ENCODE results near the gene HESX1. TPM values are rescaled to one million over a fixed set of nuclear protein-coding genes. Genes with fewer than 3 reads are reported as not detected.

Gene HESX1
- total RNA-seq, 5 donors from 2014 or later (not counting 1 experiment from before 2014, with no cell fraction given): 0.49 TPM; not detected in 4

DNA sequence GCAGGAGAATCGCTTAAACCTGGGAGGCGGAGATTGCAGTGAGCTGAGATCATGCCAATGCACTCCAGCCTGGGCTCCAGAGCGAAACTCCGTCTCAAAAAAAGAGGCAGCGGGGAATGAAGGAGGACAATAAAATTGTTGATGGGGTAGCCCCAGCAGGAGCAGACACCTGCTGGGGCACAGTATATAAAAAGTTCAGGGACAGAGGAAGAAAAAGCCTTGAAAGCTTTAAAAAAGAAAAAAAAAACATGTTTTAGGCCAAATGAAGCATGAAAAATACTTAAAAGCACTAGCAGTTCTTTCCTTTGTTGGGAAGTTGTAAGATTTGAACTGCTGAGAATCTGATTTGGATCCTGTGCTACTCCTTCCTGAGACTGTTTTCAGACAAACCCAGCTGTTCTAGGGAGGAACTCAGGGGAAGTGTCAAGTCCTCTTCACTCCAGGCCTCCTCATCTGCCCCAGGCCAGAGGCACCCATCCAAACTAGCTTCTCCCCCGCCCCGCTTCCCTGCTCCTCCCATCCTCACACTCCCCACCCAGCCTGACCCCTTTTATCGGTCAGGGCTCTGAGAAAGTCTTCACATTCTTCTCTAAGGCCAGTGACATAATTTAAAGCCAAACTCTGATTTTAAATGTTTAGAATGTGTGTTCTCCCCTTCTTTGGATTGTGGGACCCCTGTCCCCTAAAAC, 39.6 kb downstream of the HESX1 start:
- Histone ChIP-seq H3K36me3 (ENCODE audit: control insufficient read depth in 2 of 2, extremely low read depth in 1 of 2, insufficient read depth in 1 of 2, low read length in 1 of 2) (no peaks in the 10 kb centered on the region), H3K9me3 (no peaks in the 10 kb centered on the region), H3K4me1 (ENCODE audit: control insufficient read depth in 1 of 2, extremely low read depth in 1 of 2, insufficient read depth in 2 of 2, low read length in 2 of 2) (peaks cover 4 to 19% of the 10 kb centered on the region in 2 experiments), H3K27me3 (replicated peaks in 1 of 2; ENCODE audit: control insufficient read depth in 2 of 2, extremely low read depth in 1 of 2, insufficient read depth in 2 of 2, low read length in 1 of 2) (peaks cover 20 to 37% of the 10 kb centered on the region in 2 experiments), H3K4me3 (ENCODE audit: control insufficient read depth in 1 of 2, extremely low read depth in 1 of 2, low read length in 1 of 2) (no peak overlapping the region), H3K27ac (ENCODE audit: low read length) (no peak overlapping the region)
- WGBS (ENCODE audit: insufficient coverage): 92% methylated on average over 5 of the region's 8 CpGs
- Mint-ChIP-seq H3K4me3 (no peak overlapping the region), H3K4me1 (peaks cover 19 to 30% (median 19%) of the 10 kb centered on the region in 3 donors), H3K27ac (no peak overlapping the region), H3K27me3 (peaks cover 41 to 47% of the 10 kb centered on the region in 2 donors), H3K9me3 (no peaks in the 10 kb centered on the region), H3K36me3 (no peaks in the 10 kb centered on the region)
- ChIA-PET POLR2A (no interaction called here), CTCF (interaction anchor here in 1 of 2 donors (0.6 kb wide), 1 partner anchor 752 kb away, joined by 3 read pairs; no protein-coding TSS in a partner anchor)
- DNase-seq (no peak), ATAC-seq (replicated peaks in 1 of 4) (no peak)

DNA sequence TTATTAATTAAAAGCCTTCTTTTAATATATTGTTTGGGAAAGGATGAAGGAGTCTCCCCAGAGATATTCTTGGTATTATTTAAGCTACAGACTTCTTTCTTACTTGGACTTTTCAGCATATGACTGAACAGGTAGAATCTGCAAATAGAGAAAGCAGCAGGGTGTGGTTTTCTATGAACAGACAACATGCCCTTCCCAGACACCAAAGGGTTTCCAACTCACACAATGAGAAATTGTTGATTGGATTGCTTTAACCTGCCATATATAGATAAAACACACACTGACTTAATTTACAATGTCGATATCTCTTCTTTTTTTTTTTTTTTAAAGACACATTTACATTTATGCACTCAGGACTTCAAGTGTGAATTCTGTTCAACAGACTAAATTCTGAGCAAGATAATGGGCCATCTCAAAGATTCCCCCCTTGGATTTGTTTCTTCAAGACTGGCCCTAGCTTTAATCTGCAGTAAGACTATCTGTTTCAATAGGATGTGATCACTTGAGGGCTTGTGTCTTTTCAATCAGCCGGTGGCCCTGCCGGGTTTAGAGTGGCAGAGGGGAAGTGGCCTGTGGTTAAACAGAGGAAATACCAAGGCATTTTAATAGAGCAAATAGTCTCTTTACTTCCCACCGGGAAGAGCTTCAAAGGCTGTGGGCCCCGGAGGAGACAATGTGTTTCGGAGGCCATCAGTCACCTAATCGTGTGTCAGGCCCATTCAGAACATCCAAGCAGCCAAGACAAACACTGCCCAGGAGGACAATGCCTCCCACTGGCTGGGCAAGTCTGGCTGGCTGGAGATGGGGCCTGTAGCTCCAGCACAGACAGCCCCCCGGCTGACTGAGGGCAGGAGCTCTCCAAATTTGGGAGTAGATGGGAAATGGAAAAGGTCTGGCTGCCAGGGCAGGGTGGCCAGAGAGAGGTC, 40.7 kb downstream of the HESX1 start:
- POLR2A ChIA-PET: interaction anchor here in 1 of 2 donors (0.7 kb wide), 1 partner anchor 49 kb away, joined by 6 read pairs; no protein-coding TSS in a partner anchor
- ATAC-seq (replicated peaks in 1 of 4): peak in 3 of 4 experiments; percentile 32 to 48 (median 38)
- H3K27ac ChIP-seq (ENCODE audit: low read length): no peak overlapping the region

DNA sequence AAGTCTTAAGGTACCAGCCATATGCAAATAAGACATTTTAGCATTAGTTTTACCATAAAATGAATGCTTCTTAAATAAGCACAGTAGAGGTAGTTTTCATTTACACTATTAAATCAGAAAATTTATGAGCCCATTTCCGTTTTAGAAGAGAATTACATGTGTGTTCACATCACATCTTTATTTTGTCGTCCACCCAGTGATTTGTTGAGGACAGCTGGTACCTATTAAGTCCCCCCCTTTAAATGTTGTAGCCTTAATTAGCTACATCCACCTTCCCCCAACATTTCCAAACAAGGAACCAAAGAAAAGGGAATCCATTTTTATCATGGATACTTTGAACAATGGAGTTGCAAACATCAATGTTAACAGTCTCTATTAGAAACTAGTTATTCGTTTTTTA, 41.5 kb downstream of the HESX1 start:
- CTCF ChIA-PET: interaction anchor here in 1 of 2 donors (1.0 kb wide), 1 partner anchor 51 kb away, joined by 3 read pairs; no protein-coding TSS in a partner anchor
- Mint-ChIP-seq H3K27ac (peak overlapping the region in 1 of 2 donors; percentile 47), H3K27me3 (peaks cover 40 to 52% of the 10 kb centered on the region in 2 donors), H3K36me3 (no peaks in the 10 kb centered on the region), H3K4me3 (no peak overlapping the region), H3K9me3 (no peaks in the 10 kb centered on the region), H3K4me1 (peaks cover 11 to 21% (median 12%) of the 10 kb centered on the region in 3 donors)
- peaks cover 0 to 7% of the 10 kb centered on the region in 2 experiments for H3K4me1 ChIP-seq (ENCODE audit: control insufficient read depth in 1 of 2, extremely low read depth in 1 of 2, insufficient read depth in 2 of 2, low read length in 2 of 2)
- no peak overlapping the region for H3K27ac ChIP-seq (ENCODE audit: low read length)
- ATAC-seq (replicated peaks in 1 of 4) (no peak), DNase-seq (no peak)
- no peak overlapping the region for H3K4me3 ChIP-seq (ENCODE audit: control insufficient read depth in 1 of 2, extremely low read depth in 1 of 2, low read length in 1 of 2)
- H3K27me3 ChIP-seq (replicated peaks in 1 of 2; ENCODE audit: control insufficient read depth in 2 of 2, extremely low read depth in 1 of 2, insufficient read depth in 2 of 2, low read length in 1 of 2): peaks cover 20 to 23% of the 10 kb centered on the region in 2 experiments
- WGBS (ENCODE audit: insufficient coverage): 80% methylated on average over 1 of the region's 3 CpGs
- H3K9me3 ChIP-seq: no peaks in the 10 kb centered on the region
- POLR2A ChIA-PET: no interaction called here
- no peaks in the 10 kb centered on the region for H3K36me3 ChIP-seq (ENCODE audit: control insufficient read depth in 2 of 2, extremely low read depth in 1 of 2, insufficient read depth in 1 of 2, low read length in 1 of 2)

More for the DNA sequence above, 40.7 kb downstream of the HESX1 start:
- peaks cover 20 to 28% of the 10 kb centered on the region in 2 experiments for H3K27me3 ChIP-seq (replicated peaks in 1 of 2; ENCODE audit: control insufficient read depth in 2 of 2, extremely low read depth in 1 of 2, insufficient read depth in 2 of 2, low read length in 1 of 2)
- CTCF ChIA-PET: interaction anchor here in 1 of 2 donors (1.0 kb wide), 1 partner anchor 51 kb away, joined by 3 read pairs; no protein-coding TSS in a partner anchor
- H3K36me3 Mint-ChIP-seq: no peaks in the 10 kb centered on the region
- H3K4me3 ChIP-seq (ENCODE audit: control insufficient read depth in 1 of 2, extremely low read depth in 1 of 2, low read length in 1 of 2): no peak overlapping the region
- no peak overlapping the region for H3K27ac Mint-ChIP-seq
- peaks cover 46 to 50% of the 10 kb centered on the region in 2 donors for H3K27me3 Mint-ChIP-seq
- no peaks in the 10 kb centered on the region for H3K36me3 ChIP-seq (ENCODE audit: control insufficient read depth in 2 of 2, extremely low read depth in 1 of 2, insufficient read depth in 1 of 2, low read length in 1 of 2)
- peaks cover 14 to 26% (median 15%) of the 10 kb centered on the region in 3 donors for H3K4me1 Mint-ChIP-seq
- peak overlapping the region in 1 of 3 donors; percentile 19 for H3K4me3 Mint-ChIP-seq
- 80% methylated on average over 1 of the region's 8 CpGs for WGBS (ENCODE audit: insufficient coverage)
- no peaks in the 10 kb centered on the region for H3K9me3 Mint-ChIP-seq
- no peaks in the 10 kb centered on the region for H3K9me3 ChIP-seq
- peak in 2 of 35 experiments; percentile 6 to 14 for DNase-seq
- H3K4me1 ChIP-seq (ENCODE audit: control insufficient read depth in 1 of 2, extremely low read depth in 1 of 2, insufficient read depth in 2 of 2, low read length in 2 of 2): peaks cover 0 to 10% of the 10 kb centered on the region in 2 experiments

DNA sequence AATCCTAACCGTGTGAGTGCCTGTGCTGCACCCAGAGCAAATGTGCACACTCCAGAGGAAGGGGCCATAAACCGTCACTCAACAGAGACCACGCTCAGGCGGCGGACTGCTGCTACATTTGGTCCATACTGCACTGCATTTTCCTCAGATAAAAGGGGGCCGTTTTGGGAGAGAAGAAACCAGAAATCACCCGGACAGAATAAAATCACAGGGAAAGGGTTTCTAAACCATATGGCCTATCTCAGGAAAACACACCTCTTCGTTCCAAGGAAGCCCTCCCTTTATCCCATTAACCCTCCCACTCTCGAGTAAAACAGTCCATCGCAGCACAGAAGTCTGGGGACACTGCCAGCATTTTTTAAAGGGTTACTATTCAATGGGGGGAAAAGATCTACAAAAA, 42.2 kb downstream of the HESX1 start:
- Histone ChIP-seq H3K4me1 (ENCODE audit: control insufficient read depth in 1 of 2, extremely low read depth in 1 of 2, insufficient read depth in 2 of 2, low read length in 2 of 2) (peaks cover 0 to 7% of the 10 kb centered on the region in 2 experiments), H3K36me3 (ENCODE audit: control insufficient read depth in 2 of 2, extremely low read depth in 1 of 2, insufficient read depth in 1 of 2, low read length in 1 of 2) (no peaks in the 10 kb centered on the region), H3K4me3 (ENCODE audit: control insufficient read depth in 1 of 2, extremely low read depth in 1 of 2, low read length in 1 of 2) (no peak overlapping the region), H3K27me3 (replicated peaks in 1 of 2; ENCODE audit: control insufficient read depth in 2 of 2, extremely low read depth in 1 of 2, insufficient read depth in 2 of 2, low read length in 1 of 2) (peaks cover 16 to 17% of the 10 kb centered on the region in 2 experiments), H3K9me3 (no peaks in the 10 kb centered on the region), H3K27ac (ENCODE audit: low read length) (no peak overlapping the region)
- Mint-ChIP-seq H3K36me3 (no peaks in the 10 kb centered on the region), H3K4me3 (no peak overlapping the region), H3K27ac (no peak overlapping the region), H3K4me1 (peaks cover 11 to 16% (median 12%) of the 10 kb centered on the region in 3 donors), H3K27me3 (peaks cover 32 to 49% of the 10 kb centered on the region in 2 donors), H3K9me3 (no peaks in the 10 kb centered on the region)
- no peak for ATAC-seq (replicated peaks in 1 of 4)
- DNase-seq: no peak
- ChIA-PET POLR2A (no interaction called here), CTCF (no interaction called here)
- 63% methylated on average over 7 of the region's 10 CpGs for WGBS (ENCODE audit: insufficient coverage)

DNA sequence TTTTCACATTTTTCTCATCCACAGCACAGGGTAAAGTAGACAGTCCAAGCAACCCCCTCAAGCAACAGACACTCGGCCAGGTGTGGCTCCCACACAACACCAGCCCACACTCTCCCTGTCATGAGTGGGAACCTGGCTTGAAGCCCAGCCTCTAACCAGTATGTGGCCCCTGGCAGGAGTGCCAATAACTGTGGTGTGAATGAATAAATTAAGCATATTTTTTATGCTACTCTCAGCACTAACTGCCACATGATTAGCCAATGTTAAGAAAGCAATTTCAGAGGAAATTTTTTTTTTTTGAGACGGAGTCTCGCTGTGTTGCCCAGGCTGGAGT, 44.5 kb downstream of the HESX1 start:
- no CpG with 5 or more reads among the region's 3 CpGs for WGBS (ENCODE audit: insufficient coverage)
- DNase-seq (no peak), ATAC-seq (replicated peaks in 1 of 4) (no peak)
- Histone ChIP-seq H3K36me3 (ENCODE audit: control insufficient read depth in 2 of 2, extremely low read depth in 1 of 2, insufficient read depth in 1 of 2, low read length in 1 of 2) (no peaks in the 10 kb centered on the region), H3K27me3 (replicated peaks in 1 of 2; ENCODE audit: control insufficient read depth in 2 of 2, extremely low read depth in 1 of 2, insufficient read depth in 2 of 2, low read length in 1 of 2) (peaks cover 11% of the 10 kb centered on the region in 2 experiments), H3K9me3 (no peaks in the 10 kb centered on the region), H3K27ac (ENCODE audit: low read length) (no peak overlapping the region), H3K4me3 (ENCODE audit: control insufficient read depth in 1 of 2, extremely low read depth in 1 of 2, low read length in 1 of 2) (no peak overlapping the region), H3K4me1 (ENCODE audit: control insufficient read depth in 1 of 2, extremely low read depth in 1 of 2, insufficient read depth in 2 of 2, low read length in 2 of 2) (peaks cover 0 to 7% of the 10 kb centered on the region in 2 experiments)
- Mint-ChIP-seq H3K36me3 (no peaks in the 10 kb centered on the region), H3K9me3 (no peaks in the 10 kb centered on the region), H3K27me3 (peaks cover 38 to 42% of the 10 kb centered on the region in 2 donors), H3K27ac (no peak overlapping the region), H3K4me1 (peaks cover 11 to 13% (median 12%) of the 10 kb centered on the region in 3 donors), H3K4me3 (no peak overlapping the region)
- CTCF ChIA-PET: no interaction called here
- POLR2A ChIA-PET: no interaction called here
